GM12878 (cell line): ENCODE results near the gene PATL1. TPM values are rescaled to one million over a fixed set of nuclear protein-coding genes. Genes with fewer than 3 reads are reported as not detected.

Experiments used
- ATAC-seq: fragments of 200-7000 bp; cut with Tn5 transposase; 3 replicates; pipeline ENCODE4 v1.9.1; 2020; ENCODE audit warnings: mild to moderate bottlenecking, moderate library complexity
- BruUV-seq: library from RNA; stranded (reverse); fragments of 400-500 nt; replicated peaks from 2 replicates; lab custom pipeline; 2021; lab: Mats Ljungman, UMichigan
- CTCF ChIA-PET: fragments of 300-600 bp; sonication (Branson Sonifier 250); formaldehyde crosslinking; extraction: SDS; loops from one replicate; lab custom pipeline; 2021; ENCODE audit warnings: inconsistent platforms; lab: Yijun Ruan, JAX
- POLR2A ChIA-PET: fragments of 350-600 bp; formaldehyde crosslinking; extraction: SDS; loops from one replicate; lab custom pipeline; 2021; ENCODE audit warnings: inconsistent platforms; lab: Charles Lee
- RAD21 ChIA-PET: fragments of 300-600 bp; sonication (Branson Sonifier 250); formaldehyde crosslinking; loops from one replicate; lab custom pipeline; 2023; ENCODE audit warnings: antibody characterized with exemption; ENCODE audit not compliant: unreplicated experiment; lab: Charles Lee
- SMC1A ChIA-PET: fragments of 300-600 bp; sonication (Branson Sonifier 250); formaldehyde crosslinking; loops from one replicate; lab custom pipeline; 2023; ENCODE audit not compliant: unreplicated experiment, uncharacterized antibody; lab: Charles Lee
- DNase-seq: peaks from one replicate; pipeline ENCODE4 v3.0.0-alpha.2; 2011; ENCODE audit warnings: low read depth, low spot score
- FAIRE-seq: peaks from 3 replicates; lab custom pipeline; 2011; peaks lifted over from hg19 to GRCh38; lab: Jason Lieb, UNC
- H2AFZ ChIP-seq: 2 replicates; pipeline ENCODE4 v1.6.0; 2011; ENCODE audit warnings: low read depth, low read length, control low read depth; ENCODE audit not compliant: control insufficient read depth
- H3K27ac ChIP-seq: 2 replicates; pipeline ENCODE4 v1.5.1; 2011; ENCODE audit warnings: control low read depth; ENCODE audit not compliant: control insufficient read depth, insufficient read depth
- H3K27me3 ChIP-seq, 2 experiments: replicated peaks in 1 of 2; 2 replicates each; pipeline versions ENCODE4 v1.6.0 to v1.6.1; 2011; ENCODE audit warnings: low read length in 1 of 2; ENCODE audit not compliant: control insufficient read depth in 2 of 2, insufficient read depth in 2 of 2
- H3K36me3 ChIP-seq, 2 experiments: 2 replicates each; pipeline ENCODE4 v1.5.1; 2011; ENCODE audit warnings: low read length in 1 of 2; ENCODE audit not compliant: control insufficient read depth in 2 of 2, insufficient read depth in 2 of 2
- H3K4me1 ChIP-seq: 2 replicates; pipeline ENCODE4 v1.6.1; 2011; ENCODE audit warnings: mild to moderate bottlenecking, low read length, moderate library complexity, mixed read lengths; ENCODE audit not compliant: control insufficient read depth, insufficient read depth
- H3K4me2 ChIP-seq: 2 replicates; pipeline ENCODE4 v1.6.0; 2011; ENCODE audit warnings: control low read depth; ENCODE audit not compliant: control insufficient read depth, insufficient read depth
- H3K4me3 ChIP-seq: fragments of 200-600 bp; sonication (generic); 2 replicates; pipeline ENCODE4 v1.5.1; 2016
- H3K79me2 ChIP-seq: 2 replicates; pipeline ENCODE4 v1.6.0; 2011; ENCODE audit warnings: low read length; ENCODE audit not compliant: control insufficient read depth, insufficient read depth
- H3K9ac ChIP-seq: 2 replicates; pipeline ENCODE4 v1.8.0; 2011; ENCODE audit warnings: low read length, control low read depth, mixed read lengths; ENCODE audit not compliant: control insufficient read depth, insufficient read depth
- H3K9me3 ChIP-seq: replicated peaks from 3 replicates; pipeline ENCODE4 v1.5.1; 2011; ENCODE audit warnings: mild to moderate bottlenecking, low read length; ENCODE audit not compliant: control insufficient read depth, insufficient read depth
- H4K20me1 ChIP-seq: 2 replicates; pipeline ENCODE4 v1.6.0; 2011; ENCODE audit not compliant: control insufficient read depth, insufficient read depth
- BCL3 ChIP-seq: IDR thresholded peaks from 2 replicates; pipeline ENCODE4 v1.6.1; 2011; ENCODE audit warnings: borderline replicate concordance, low read depth, mild to moderate bottlenecking, moderate library complexity, low read length; ENCODE audit not compliant: insufficient read depth, poor library complexity, severe bottlenecking
- CTCF ChIP-seq, 3 experiments: IDR thresholded peaks in 2 of 3; conservative IDR thresholded peaks in 1 of 3; 2 replicates each; pipeline ENCODE4 v1.5.1; 2011; ENCODE audit warnings: low read depth in 3 of 3, low read length in 3 of 3, mild to moderate bottlenecking in 3 of 3, control low read depth in 2 of 3, moderate library complexity in 2 of 3, inconsistent platforms in 1 of 3, mixed read lengths in 1 of 3; ENCODE audit not compliant: control insufficient read depth in 2 of 3, insufficient read depth in 1 of 3; ENCODE audit errors: extremely low read depth in 1 of 3
- FOS ChIP-seq: IDR thresholded peaks from 3 replicates; pipeline ENCODE4 v1.6.1; 2011; ENCODE audit warnings: borderline replicate concordance; ENCODE audit not compliant: insufficient read length; ENCODE audit errors: extremely low read depth
- GABPA ChIP-seq: IDR thresholded peaks from 2 replicates; pipeline ENCODE4 v1.6.1; 2014; ENCODE audit warnings: antibody characterized with exemption, low read depth, mild to moderate bottlenecking, inconsistent platforms
- IRF3 ChIP-seq: fragments of 450-650 bp; IDR thresholded peaks from 2 replicates; pipeline ENCODE4 v1.6.1; 2014; ENCODE audit warnings: mild to moderate bottlenecking
- POLR2A ChIP-seq: IDR thresholded peaks from 2 replicates; pipeline ENCODE4 v1.6.1; 2011; ENCODE audit warnings: low read depth, mild to moderate bottlenecking, low read length
- SIX5 ChIP-seq: IDR thresholded peaks from 2 replicates; pipeline ENCODE4 v1.6.1; 2011; ENCODE audit warnings: mild to moderate bottlenecking, low read depth, low read length, moderate library complexity; ENCODE audit not compliant: severe bottlenecking
- SREBF2 ChIP-seq: IDR thresholded peaks from 2 replicates; pipeline ENCODE4 v1.6.1; 2012; ENCODE audit warnings: mild to moderate bottlenecking, low read length
- STAT1 ChIP-seq: fragments of 450-650 bp; conservative IDR thresholded peaks from 2 replicates; pipeline ENCODE4 v1.6.1; 2014; ENCODE audit warnings: antibody characterized with exemption, mild to moderate bottlenecking
- ZBTB40 ChIP-seq: fragments of 450-650 bp; IDR thresholded peaks from 2 replicates; pipeline ENCODE4 v1.6.1; 2016; ENCODE audit warnings: mild to moderate bottlenecking, moderate library complexity, borderline replicate concordance
- ZZZ3 ChIP-seq: IDR thresholded peaks from 2 replicates; pipeline ENCODE4 v1.6.1; 2011; ENCODE audit warnings: low read depth; ENCODE audit not compliant: control insufficient read depth, insufficient read length
- WGBS: methylation state at CpG from one replicate; pipeline ENCODE4 v1.1.6; 2016; ENCODE audit warnings: low lambda C conversion rate; ENCODE audit not compliant: insufficient replicate concordance, insufficient coverage; ENCODE audit errors: missing lambda C conversion rate; 5-methylcytosine and 5-hydroxymethylcytosine counted together
- in situ Hi-C: fragments of 300-500 bp; cut with MboI; formaldehyde crosslinking; loops from 9 replicates; pipeline ENCODE4 v1.14.3; 2018; ENCODE audit warnings: mixed read lengths
- intact Hi-C: fragments of 100-400 bp; cut with micrococcal nuclease; formaldehyde crosslinking; loops from one replicate; pipeline ENCODE4 v1.14.2; 2022; ENCODE audit not compliant: unreplicated experiment
- polyA plus RNA-seq, 11 experiments: library from polyadenylated mRNA; depleted of rRNA in 4 of 11; unstranded in 6 of 11; stranded (reverse) in 5 of 11; fragments of >200 nt; fragmentation: Nextera tagmentation in 4 of 11; fragmentation: Illumina TruSeq in 1 of 11; extraction: Ambion mirVana in 4 of 11; extraction: Trizol in 1 of 11; gene quantifications; 1 replicate in 1 of 11; 2 replicates in 10 of 11; pipeline versions ENCODE4 v1.2.1 to v1.2.3, GENCODE V29; 2011 to 2016; ENCODE audit warnings: inconsistent platforms in 2 of 11, missing spikeins in 2 of 11, low read depth in 1 of 11
- total RNA-seq, 4 experiments: library from RNA; depleted of rRNA in 3 of 4; stranded (reverse); fragments of >200 nt in 3 of 4; fragmentation: Illumina TruSeq in 1 of 4; extraction: Trizol in 1 of 4; gene quantifications; 2 replicates each; pipeline versions ENCODE4 v1.2.1 to v1.2.3, GENCODE V29; 2013 to 2021

Gene PATL1
- total and polyA plus RNA-seq, 10 of the 15 experiments (the other 5 are each of a cell fraction or from before 2014, with no cell fraction given) = 5.3 to 62.0 (median 14.9) TPM

- no TSS peak for BruUV-seq
- Histone ChIP-seq H3K9ac (no peak overlapping the region), H3K4me1 (no peaks in the 10 kb centered on the region), H3K4me3 (no peak overlapping the region), H2AFZ (no peak overlapping the region), H3K27me3 (no peaks in the 10 kb centered on the region), H3K9me3 (no peaks in the 10 kb centered on the region; the same call in 1 of the 3 replicates), H3K79me2 (no peaks in the 10 kb centered on the region), H3K27ac (no peak overlapping the region), H3K36me3 (no peaks in the 10 kb centered on the region)
- intact Hi-C loops = no loop called here
- ChIA-PET RAD21 (no interaction called here), CTCF (interaction anchor here (1.0 to 1.1 kb wide), 2 partner anchors 66 to 152 kb away, joined by 3 to 4 read pairs; no protein-coding TSS in a partner anchor), SMC1A (interaction anchor here (0.7 kb wide), 1 partner anchor 149 kb away, joined by 3 read pairs; no protein-coding TSS in a partner anchor)
- no peak for FAIRE-seq
- ATAC-seq = no peak
- in situ Hi-C loops = loop anchor here (25.0 kb wide), 1 partner anchor 402 kb away; no protein-coding TSS in a partner anchor
- WGBS = 21% methylated on average over 3 of the region's 3 CpGs
- DNase-seq = no peak
- TF ChIP-seq POLR2A = no peak
- no peak for TF ChIP-seq BCL3
- no peak for TF ChIP-seq STAT1
- TF ChIP-seq SREBF2 = no peak
- no peak for TF ChIP-seq GABPA
- TF ChIP-seq CTCF (IDR thresholded peaks at IDR 0.05 in 2 of 3, conservative IDR thresholded peaks at IDR 0.05 in 1 of 3; ENCODE audit: control insufficient read depth in 2 of 3, extremely low read depth in 1 of 3, insufficient read depth in 1 of 3, low read depth in 3 of 3, low read length in 3 of 3) = no peak
- no peak for TF ChIP-seq FOS
- TF ChIP-seq ZBTB40 = no peak
- TF ChIP-seq SIX5 = no peak
- TF ChIP-seq IRF3 = no peak
- TF ChIP-seq ZZZ3 = no peak
- TF ChIP-seq, all 136 proteins: peak for 0
- no peaks in the 10 kb centered on the region for H4K20me1 ChIP-seq
- no peak overlapping the region for H3K4me2 ChIP-seq
- POLR2A ChIA-PET = no interaction called here
Measured at GRCh38 chr11:59689015-59689414, 20.2 kb upstream of the PATL1 start.
